Spleen (tissue), 7 donors: ENCODE measurements around the gene AAK1.

Experiments used
- POLR2A ChIP-seq, 3 donors: fragments of 450-650 bp; IDR thresholded peaks; one replicate each; pipeline ENCODE4 v1.5.1; 2017; ENCODE audit warnings: antibody characterized with exemption in 3 of 3, mild to moderate bottlenecking in 1 of 3
- TF ChIP-seq, protein P1 (sequence below), 11 experiments: fragments of 200-600 bp in 7 of 11; fragments of 450-650 bp in 4 of 11; sonication (generic) in 4 of 11; IDR thresholded peaks in 8 of 11; conservative IDR thresholded peaks in 3 of 11; 1 replicate in 7 of 11; 2 replicates in 4 of 11; pipeline versions ENCODE4 v1.4.0 to v1.8.0; 2016 to 2021; ENCODE audit warnings: antibody characterized with exemption in 11 of 11, inconsistent platforms in 4 of 11, mild to moderate bottlenecking in 1 of 11
- donor health status: DM: no; HTN: no; CAD: no; lungs with moderate emphysema.
- donor health status: DM: no; HTN: no; CAD: no.
- donor health status: DM: no; HTN: no; CAD: no.

- TF ChIP-seq, protein P1, sequence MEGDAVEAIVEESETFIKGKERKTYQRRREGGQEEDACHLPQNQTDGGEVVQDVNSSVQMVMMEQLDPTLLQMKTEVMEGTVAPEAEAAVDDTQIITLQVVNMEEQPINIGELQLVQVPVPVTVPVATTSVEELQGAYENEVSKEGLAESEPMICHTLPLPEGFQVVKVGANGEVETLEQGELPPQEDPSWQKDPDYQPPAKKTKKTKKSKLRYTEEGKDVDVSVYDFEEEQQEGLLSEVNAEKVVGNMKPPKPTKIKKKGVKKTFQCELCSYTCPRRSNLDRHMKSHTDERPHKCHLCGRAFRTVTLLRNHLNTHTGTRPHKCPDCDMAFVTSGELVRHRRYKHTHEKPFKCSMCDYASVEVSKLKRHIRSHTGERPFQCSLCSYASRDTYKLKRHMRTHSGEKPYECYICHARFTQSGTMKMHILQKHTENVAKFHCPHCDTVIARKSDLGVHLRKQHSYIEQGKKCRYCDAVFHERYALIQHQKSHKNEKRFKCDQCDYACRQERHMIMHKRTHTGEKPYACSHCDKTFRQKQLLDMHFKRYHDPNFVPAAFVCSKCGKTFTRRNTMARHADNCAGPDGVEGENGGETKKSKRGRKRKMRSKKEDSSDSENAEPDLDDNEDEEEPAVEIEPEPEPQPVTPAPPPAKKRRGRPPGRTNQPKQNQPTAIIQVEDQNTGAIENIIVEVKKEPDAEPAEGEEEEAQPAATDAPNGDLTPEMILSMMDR (IDR thresholded peaks at IDR 0.05 in 8 of 11, conservative IDR thresholded peaks at IDR 0.05 in 3 of 11) = no peak
- TF ChIP-seq POLR2A (IDR thresholded peaks at IDR 0.05) = no peak
These were observed 15.8 kb upstream of the AAK1 start for GRCh38 chr2:69659349-69659748.
